GM12878 (cell line): ENCODE measurements around the gene ULBP1.

ENCODE experiments used
- CTCF ChIP-seq, 3 experiments: IDR thresholded peaks in 2 of 3; conservative IDR thresholded peaks in 1 of 3; 2 replicates each; pipeline ENCODE4 v1.5.1; 2011; ENCODE audit warnings: low read depth in 3 of 3, low read length in 3 of 3, mild to moderate bottlenecking in 3 of 3, control low read depth in 2 of 3, moderate library complexity in 2 of 3, inconsistent platforms in 1 of 3, mixed read lengths in 1 of 3; ENCODE audit not compliant: control insufficient read depth in 2 of 3, insufficient read depth in 1 of 3; ENCODE audit errors: extremely low read depth in 1 of 3
- E2F4 ChIP-seq: IDR thresholded peaks from 2 replicates; pipeline ENCODE4 v1.6.1; 2012; ENCODE audit warnings: low read depth, low read length, improper control_type of control experiment
- EGR1 ChIP-seq, 2 experiments: IDR thresholded peaks; 1 replicate in 1 of 2; 2 replicates in 1 of 2; pipeline ENCODE4 v1.6.1; 2011 to 2012; ENCODE audit warnings: low read depth in 2 of 2, low read length in 2 of 2, borderline replicate concordance in 1 of 2, mild to moderate bottlenecking in 1 of 2, moderate library complexity in 1 of 2
- EP300 ChIP-seq, 2 experiments: fragments of 150-350 bp in 1 of 2; IDR thresholded peaks; 2 replicates each; pipeline ENCODE4 v1.6.1; 2011 to 2012; ENCODE audit warnings: low read depth in 2 of 2, low read length in 2 of 2, borderline replicate concordance in 1 of 2, improper control_type of control experiment in 1 of 2, inconsistent platforms in 1 of 2; ENCODE audit not compliant: control insufficient read depth in 1 of 2
- EZH2 ChIP-seq: IDR thresholded peaks from 2 replicates; pipeline ENCODE4 v1.6.1; 2012; ENCODE audit warnings: low read depth, mild to moderate bottlenecking, control low read depth, inconsistent platforms, low read length, borderline replicate concordance; ENCODE audit not compliant: control insufficient read depth
- POLR2A ChIP-seq: IDR thresholded peaks from 2 replicates; pipeline ENCODE4 v1.6.1; 2011; ENCODE audit warnings: low read depth, mild to moderate bottlenecking, low read length
- SP1 ChIP-seq: IDR thresholded peaks from one replicate; pipeline ENCODE4 v1.6.1; 2011; ENCODE audit warnings: low read depth, low read length
- USF2 ChIP-seq: IDR thresholded peaks from 2 replicates; pipeline ENCODE4 v1.6.1; 2011; ENCODE audit warnings: low read depth, low read length, improper control_type of control experiment, borderline replicate concordance

- TF ChIP-seq SP1 (no peak), E2F4 (no peak), EGR1 (IDR thresholded peaks at IDR 0.05; ENCODE audit: borderline replicate concordance in 1 of 2, low read depth in 2 of 2, low read length in 2 of 2) (no peak), EZH2 (no peak), USF2 (no peak), EP300 (IDR thresholded peaks at IDR 0.05; ENCODE audit: borderline replicate concordance in 1 of 2, control insufficient read depth in 1 of 2, low read depth in 2 of 2, low read length in 2 of 2) (no peak), CTCF (IDR thresholded peaks at IDR 0.05 in 2 of 3, conservative IDR thresholded peaks at IDR 0.05 in 1 of 3; ENCODE audit: control insufficient read depth in 2 of 3, extremely low read depth in 1 of 3, insufficient read depth in 1 of 3, low read depth in 3 of 3, low read length in 3 of 3) (no peak), POLR2A (no peak)
Measured at GRCh38 chr6:149974825-149975224, 11.1 kb downstream of the ULBP1 start.
